IMR-90 (cell line): Measurements from ENCODE around the gene FBXL19. TPM values are rescaled to one million over a fixed set of nuclear protein-coding genes. Genes with fewer than 3 reads are reported as not detected.

Experiments
- ATAC-seq: fragments of 200-7000 bp; cut with Tn5 transposase; 2 replicates; pipeline ENCODE4 v1.9.1; 2020; ENCODE audit warnings: low read depth, mild to moderate bottlenecking, moderate library complexity
- BruUV-seq: library from RNA; stranded (reverse); fragments of 400-500 nt; replicated peaks from 2 replicates; lab custom pipeline; 2021; lab: Mats Ljungman, UMichigan
- CTCF ChIA-PET: fragments of 300-600 bp; formaldehyde crosslinking; extraction: SDS; loops from one replicate; lab custom pipeline; 2021; ENCODE audit warnings: antibody characterized with exemption; lab: Yijun Ruan, JAX
- POLR2A ChIA-PET: fragments of 300-600 bp; sonication (Branson Sonifier 250); formaldehyde crosslinking; loops from one replicate; lab custom pipeline; 2022; ENCODE audit warnings: antibody characterized with exemption; ENCODE audit not compliant: unreplicated experiment; lab: Charles Lee
- DNase-seq: peaks from one replicate; pipeline ENCODE4 v3.0.0; 2013
- H2AFZ ChIP-seq: replicated peaks from 2 replicates; pipeline ENCODE3; 2013; ENCODE audit warnings: low read length, mild to moderate bottlenecking; ENCODE audit not compliant: poor library complexity
- H2AK5ac ChIP-seq: 2 replicates; pipeline ENCODE4 v1.6.1; 2013; ENCODE audit warnings: low read depth, low read length, inconsistent platforms
- H2AK9ac ChIP-seq: replicated peaks from 2 replicates; pipeline ENCODE3; 2013; ENCODE audit warnings: mild to moderate bottlenecking, low read depth, low read length, moderate library complexity; ENCODE audit not compliant: poor library complexity
- H2BK120ac ChIP-seq: 2 replicates; pipeline ENCODE4 v1.6.1; 2013; ENCODE audit warnings: low read depth, low read length, inconsistent platforms
- H2BK15ac ChIP-seq: 3 replicates; pipeline ENCODE4 v1.6.1; 2013; ENCODE audit warnings: low read depth, low read length, inconsistent platforms
- H2BK20ac ChIP-seq: 2 replicates; pipeline ENCODE4 v1.6.1; 2013; ENCODE audit warnings: low read depth, mild to moderate bottlenecking, inconsistent platforms, low read length, moderate library complexity
- H2BK5ac ChIP-seq: 2 replicates; pipeline ENCODE4 v1.6.1; 2013; ENCODE audit warnings: mild to moderate bottlenecking, low read depth, low read length, inconsistent platforms; ENCODE audit not compliant: poor library complexity, severe bottlenecking
- H3K14ac ChIP-seq: replicated peaks from 2 replicates; pipeline ENCODE4 v1.6.1; 2013; ENCODE audit warnings: low read depth, low read length, inconsistent platforms
- H3K18ac ChIP-seq: 2 replicates; pipeline ENCODE4 v1.6.1; 2013; ENCODE audit warnings: low read depth, low read length, control low read depth
- H3K23ac ChIP-seq: 2 replicates; pipeline ENCODE4 v1.6.1; 2013; ENCODE audit warnings: low read depth, low read length, inconsistent platforms
- H3K27ac ChIP-seq: 2 replicates; pipeline ENCODE4 v1.5.1; 2013; ENCODE audit warnings: mild to moderate bottlenecking, control low read depth, low read length; ENCODE audit not compliant: insufficient read depth
- H3K27me3 ChIP-seq: 2 replicates; pipeline ENCODE4 v1.6.1; 2013; ENCODE audit warnings: low read length; ENCODE audit not compliant: control insufficient read depth, insufficient read depth
- H3K36me3 ChIP-seq: 2 replicates; pipeline ENCODE4 v1.6.1; 2013; ENCODE audit warnings: low read length, mixed read lengths; ENCODE audit not compliant: control insufficient read depth, insufficient read depth
- H3K4ac ChIP-seq: 2 replicates; pipeline ENCODE4 v1.6.1; 2013; ENCODE audit warnings: low read depth, low read length, inconsistent platforms
- H3K4me1 ChIP-seq: 2 replicates; pipeline ENCODE4 v1.6.1; 2013; ENCODE audit warnings: low read length, mixed read lengths; ENCODE audit not compliant: control insufficient read depth, insufficient read depth
- H3K4me2 ChIP-seq: 2 replicates; pipeline ENCODE4 v1.6.1; 2013; ENCODE audit warnings: low read depth, mild to moderate bottlenecking, control low read depth, low read length, moderate library complexity
- H3K4me3 ChIP-seq: 2 replicates; pipeline ENCODE4 v1.5.1; 2013; ENCODE audit warnings: low read depth, mild to moderate bottlenecking, control low read depth, low read length, moderate library complexity; ENCODE audit not compliant: insufficient read depth
- H3K56ac ChIP-seq: 2 replicates; pipeline ENCODE4 v1.6.1; 2013; ENCODE audit warnings: low read length, inconsistent platforms; ENCODE audit not compliant: insufficient read depth; ENCODE audit errors: extremely low read depth
- H3K79me1 ChIP-seq, 2 experiments: 2 replicates each; pipeline ENCODE4 v1.6.1; 2013; ENCODE audit warnings: low read length in 2 of 2, inconsistent platforms in 1 of 2, low read depth in 1 of 2
- H3K9ac ChIP-seq: 2 replicates; pipeline ENCODE4 v1.6.1; 2013; ENCODE audit warnings: low read depth, low read length, control low read depth
- H3K9me1 ChIP-seq: 2 replicates; pipeline ENCODE4 v1.6.1; 2013; ENCODE audit warnings: low read length, inconsistent platforms; ENCODE audit not compliant: insufficient read depth
- H3K9me3 ChIP-seq: 2 replicates; pipeline ENCODE4 v1.6.1; 2013; ENCODE audit warnings: low read length; ENCODE audit not compliant: control insufficient read depth, insufficient read depth
- H4K20me1 ChIP-seq: 2 replicates; pipeline ENCODE4 v1.6.1; 2013; ENCODE audit warnings: low read length, inconsistent platforms; ENCODE audit not compliant: insufficient read depth
- H4K5ac ChIP-seq: 2 replicates; pipeline ENCODE4 v1.6.1; 2013; ENCODE audit warnings: mild to moderate bottlenecking, low read depth, low read length, control low read depth
- H4K8ac ChIP-seq, 2 experiments: 2 replicates each; pipeline ENCODE4 v1.6.1; 2013; ENCODE audit warnings: low read depth in 2 of 2, low read length in 2 of 2, control low read depth in 1 of 2, inconsistent platforms in 1 of 2
- H4K91ac ChIP-seq: 2 replicates; pipeline ENCODE4 v1.6.1; 2013; ENCODE audit warnings: low read depth, low read length, inconsistent platforms; ENCODE audit not compliant: insufficient read depth
- MAFK ChIP-seq: IDR thresholded peaks from 2 replicates; pipeline ENCODE4 v1.6.1; 2012; ENCODE audit warnings: low read depth, low read length, improper control_type of control experiment
- SMC3 ChIP-seq: fragments of 150-350 bp; IDR thresholded peaks from 2 replicates; pipeline ENCODE4 v1.6.1; 2016; ENCODE audit warnings: low read depth, mild to moderate bottlenecking, antibody characterized with exemption, low read length, moderate library complexity
- WGBS, 2 experiments: methylation state at CpG; one replicate each; pipeline versions ENCODE4 v1.1.5 to v1.1.7; 2013; ENCODE audit warnings: missing lambda C conversion rate in 2 of 2; ENCODE audit not compliant: insufficient read length in 1 of 2; ENCODE audit errors: extremely low coverage in 2 of 2; 5-methylcytosine and 5-hydroxymethylcytosine counted together
- dilution Hi-C: fragments of 300-500 bp; cut with HindIII; formaldehyde crosslinking; loops from one replicate; pipeline ENCODE4 v1.14.3; 2018; ENCODE audit warnings: low sequenced_read_pairs; ENCODE audit not compliant: unreplicated experiment
- in situ Hi-C: fragments of 300-500 bp; cut with MboI; formaldehyde crosslinking; loops from 3 replicates; pipeline ENCODE4 v1.14.3; 2019; ENCODE audit warnings: low sequenced_read_pairs, inconsistent platforms, mixed read lengths
- intact Hi-C: fragments of 100-400 bp; cut with micrococcal nuclease; formaldehyde crosslinking; loops from 2 replicates; pipeline ENCODE4 v1.10.0; 2022
- polyA plus RNA-seq, 3 experiments: library from polyadenylated mRNA; depleted of rRNA; stranded (reverse); fragments of >200 nt; gene quantifications; 2 replicates each; pipeline ENCODE4 v1.2.3, GENCODE V29; 2012; ENCODE audit warnings: low replicate concordance in 1 of 3
- total RNA-seq: library from RNA; depleted of rRNA; stranded (reverse); fragments of >200 nt; gene quantifications from 2 replicates; pipeline ENCODE4 v1.2.3, GENCODE V29; 2012

FBXL19 gene
- total and polyA plus RNA-seq, 2 of the 4 experiments (the other 2 are of a cell fraction): 5.0 to 13.8 TPM

- H3K23ac ChIP-seq: peak overlapping the region; percentile 85
- H3K79me1 ChIP-seq: peaks cover 12 to 52% of the 10 kb centered on the region in 2 experiments; a peak in 3 of 4 replicates
- H2AK9ac ChIP-seq: peak overlapping the region; percentile 100
- H2AK5ac ChIP-seq: peak overlapping the region; percentile 60
- BruUV-seq: no TSS peak
- peak; percentile 41 for ATAC-seq
- peaks cover 29% of the 10 kb centered on the region for H3K9me1 ChIP-seq
- H4K20me1 ChIP-seq: 0 out of 2 replicates have a peak, but pooled peaks cover 5% of the 10 kb centered on the region
- H4K91ac ChIP-seq: peak overlapping the region; percentile 90
- ChIA-PET POLR2A (interaction anchor here (2.1 kb wide), 1 partner anchor 9 kb away, joined by 21 read pairs; no protein-coding TSS in a partner anchor), CTCF (interaction anchor here (0.6 kb wide), 1 partner anchor 28 kb away, joined by 4 read pairs; no protein-coding TSS in a partner anchor)
- peak overlapping the region; percentile 98 for H2BK5ac ChIP-seq
- peak overlapping the region; percentile 74 for H3K56ac ChIP-seq
- no peaks in the 10 kb centered on the region for H3K27me3 ChIP-seq
- peak overlapping the region; percentile 97 for H3K4ac ChIP-seq
- WGBS, 2 experiments: 9% methylated on average over 13 of the region's 31 CpGs; no CpG with 5 or more reads in 1 of the 2 experiments
- peak overlapping the region; percentile 91 for H3K9ac ChIP-seq
- H2BK120ac ChIP-seq: peak overlapping the region; percentile 92
- peak overlapping the region; percentile 99 for H3K27ac ChIP-seq
- H2BK20ac ChIP-seq: no peak overlapping the region
- peaks cover 25% of the 10 kb centered on the region for H3K4me1 ChIP-seq
- H2BK15ac ChIP-seq: peak overlapping the region; percentile 58; the same call in 2 of the 3 replicates
- H3K4me3 ChIP-seq: peak overlapping the region; percentile 62
- dilution Hi-C loops (no loop called here), in situ Hi-C loops (no loop called here), intact Hi-C loops (no loop called here)
- H3K9me3 ChIP-seq: no peaks in the 10 kb centered on the region
- H4K5ac ChIP-seq: peak overlapping the region; percentile 66
- H3K36me3 ChIP-seq: peaks cover 2% of the 10 kb centered on the region; the same call in 1 of the 2 replicates
- no peak for TF ChIP-seq SMC3
- peak; percentile 28; the same call in 1 of the 2 replicates for TF ChIP-seq MAFK
- peak overlapping the region; percentile 98 for H2AFZ ChIP-seq
- H4K8ac ChIP-seq: peak overlapping the region; percentile 96 to 98
- H3K4me2 ChIP-seq: peak overlapping the region; percentile 87
- DNase-seq: peak; percentile 87
- H3K14ac ChIP-seq: peak overlapping the region; percentile 94
- H3K18ac ChIP-seq: peak overlapping the region; percentile 90
These were observed 26.3 kb upstream of the FBXL19 start for GRCh38 chr16:30896889-30897733.
